SK-N-SH treated with all-trans-retinoic acid at 6 μM for 48 hours (cell line): Measurements from ENCODE around the gene KIF6.

Experiments used
- ARNTL ChIP-seq: fragments of 450-650 bp; formaldehyde crosslinking; IDR thresholded peaks from 2 replicates; pipeline ENCODE4 v1.5.0; 2020; ENCODE audit warnings: low read depth, mild to moderate bottlenecking, moderate library complexity, borderline replicate concordance
- CREB5 ChIP-seq: fragments of 250-450 bp; sonication (Bioruptor Pico); IDR thresholded peaks from 2 replicates; pipeline ENCODE4 v1.5.1; 2020; ENCODE audit warnings: low read depth, mild to moderate bottlenecking, moderate library complexity
- CSDC2 ChIP-seq: fragments of 250-450 bp; sonication (Bioruptor Pico); IDR thresholded peaks from 2 replicates; pipeline ENCODE4 v1.5.0; 2020; ENCODE audit warnings: mild to moderate bottlenecking, moderate library complexity
- CSRNP3 ChIP-seq: fragments of 250-450 bp; sonication (Bioruptor Pico); IDR thresholded peaks from 2 replicates; pipeline ENCODE4 v1.5.1; 2021; ENCODE audit warnings: mild to moderate bottlenecking, moderate library complexity
- ESRRG ChIP-seq: fragments of 250-450 bp; sonication (Bioruptor Pico); IDR thresholded peaks from 2 replicates; pipeline ENCODE4 v1.6.1; 2021; ENCODE audit warnings: mild to moderate bottlenecking
- GLIS3 ChIP-seq: fragments of 250-450 bp; sonication (Bioruptor Pico); IDR thresholded peaks from 2 replicates; pipeline ENCODE4 v1.5.0; 2020; ENCODE audit warnings: mild to moderate bottlenecking, moderate library complexity
- ISL1 ChIP-seq: fragments of 250-450 bp; sonication (Bioruptor Pico); IDR thresholded peaks from 2 replicates; pipeline ENCODE4 v2.1.2; 2022; ENCODE audit warnings: mild to moderate bottlenecking, moderate library complexity
- OSR1 ChIP-seq: fragments of 250-450 bp; sonication (Bioruptor Pico); IDR thresholded peaks from 2 replicates; pipeline ENCODE4 v1.8.0; 2022; ENCODE audit warnings: moderate library complexity, mild to moderate bottlenecking, inconsistent platforms
- PATZ1 ChIP-seq: fragments of 250-450 bp; sonication (Bioruptor Pico); IDR thresholded peaks from 2 replicates; pipeline ENCODE4 v1.8.0; 2020; ENCODE audit warnings: mild to moderate bottlenecking, moderate library complexity, borderline replicate concordance
- SNAI2 ChIP-seq: fragments of 250-450 bp; sonication (Bioruptor Pico); IDR thresholded peaks from 2 replicates; pipeline ENCODE4 v1.5.0; 2020; ENCODE audit warnings: mild to moderate bottlenecking, moderate library complexity
- ZFP3 ChIP-seq: fragments of 250-450 bp; sonication (Bioruptor Pico); IDR thresholded peaks from 2 replicates; pipeline ENCODE4 v1.5.0; 2020; ENCODE audit warnings: mild to moderate bottlenecking, moderate library complexity
- ZFP30 ChIP-seq: fragments of 450-650 bp; formaldehyde crosslinking; IDR thresholded peaks from 2 replicates; pipeline ENCODE4 v1.5.0; 2022; ENCODE audit warnings: mild to moderate bottlenecking, moderate library complexity
- ZNF565 ChIP-seq: fragments of 450-650 bp; formaldehyde crosslinking; conservative IDR thresholded peaks from 2 replicates; pipeline ENCODE4 v1.5.0; 2020; ENCODE audit warnings: low read depth, mild to moderate bottlenecking, moderate library complexity
- ZNF70 ChIP-seq: fragments of 450-650 bp; formaldehyde crosslinking; IDR thresholded peaks from 2 replicates; pipeline ENCODE4 v1.5.0; 2020; ENCODE audit warnings: mild to moderate bottlenecking, moderate library complexity

GRCh38 chr6:39669207-39669972 lies 55.8 kb downstream of the KIF6 start:
- TF ChIP-seq CSRNP3 (CRISPR knock-in tag) (no peak), ZNF70 (CRISPR knock-in tag) (no peak), PATZ1 (CRISPR knock-in tag) (no peak), CREB5 (no peak), ESRRG (no peak), ARNTL (CRISPR knock-in tag) (no peak), ZNF565 (no peak), ISL1 (CRISPR knock-in tag) (no peak), GLIS3 (CRISPR knock-in tag) (no peak), ZFP3 (CRISPR knock-in tag) (no peak), SNAI2 (CRISPR knock-in tag) (no peak), CSDC2 (CRISPR knock-in tag) (no peak), OSR1 (CRISPR knock-in tag) (no peak), ZFP30 (no peak)
